ENCODE measurements around the gene ARL13A.

GRCh38 chrX:100980608-100981497, 11.3 kb downstream of the ARL13A start:
- TF ChIP-seq, protein P1, sequence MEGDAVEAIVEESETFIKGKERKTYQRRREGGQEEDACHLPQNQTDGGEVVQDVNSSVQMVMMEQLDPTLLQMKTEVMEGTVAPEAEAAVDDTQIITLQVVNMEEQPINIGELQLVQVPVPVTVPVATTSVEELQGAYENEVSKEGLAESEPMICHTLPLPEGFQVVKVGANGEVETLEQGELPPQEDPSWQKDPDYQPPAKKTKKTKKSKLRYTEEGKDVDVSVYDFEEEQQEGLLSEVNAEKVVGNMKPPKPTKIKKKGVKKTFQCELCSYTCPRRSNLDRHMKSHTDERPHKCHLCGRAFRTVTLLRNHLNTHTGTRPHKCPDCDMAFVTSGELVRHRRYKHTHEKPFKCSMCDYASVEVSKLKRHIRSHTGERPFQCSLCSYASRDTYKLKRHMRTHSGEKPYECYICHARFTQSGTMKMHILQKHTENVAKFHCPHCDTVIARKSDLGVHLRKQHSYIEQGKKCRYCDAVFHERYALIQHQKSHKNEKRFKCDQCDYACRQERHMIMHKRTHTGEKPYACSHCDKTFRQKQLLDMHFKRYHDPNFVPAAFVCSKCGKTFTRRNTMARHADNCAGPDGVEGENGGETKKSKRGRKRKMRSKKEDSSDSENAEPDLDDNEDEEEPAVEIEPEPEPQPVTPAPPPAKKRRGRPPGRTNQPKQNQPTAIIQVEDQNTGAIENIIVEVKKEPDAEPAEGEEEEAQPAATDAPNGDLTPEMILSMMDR (IDR thresholded peaks at IDR 0.05; ENCODE audit: control extremely low read depth in 1 of 3, insufficient read depth in 1 of 3, low read depth in 1 of 3, low read length in 3 of 3), result no peak
- no peak for TF ChIP-seq PHF8 (conservative IDR thresholded peaks at IDR 0.05; ENCODE audit: low read depth, low read length)
- no peak for TF ChIP-seq YY1 (IDR thresholded peaks at IDR 0.05; ENCODE audit: low read depth, low read length)
- TF ChIP-seq CHD2 (IDR thresholded peaks at IDR 0.05; ENCODE audit: low read length), result no peak
- no peak for TF ChIP-seq POLR2A (IDR thresholded peaks at IDR 0.05; ENCODE audit: control extremely low read depth in 1 of 2, low read depth in 2 of 2, low read length in 2 of 2)
- TF ChIP-seq TAF1 (IDR thresholded peaks at IDR 0.05; ENCODE audit: low read depth, low read length), result no peak
- no peak for TF ChIP-seq NRF1 (IDR thresholded peaks at IDR 0.05; ENCODE audit: low read depth, low read length)
- TF ChIP-seq POLR2AphosphoS5 (IDR thresholded peaks at IDR 0.05; ENCODE audit: low read depth, low read length), result no peak

Data from H1 (cell line).